ENCODE results near the gene PTPN4.

Gene PTPN4

GRCh38 chr2:119932809-119933208 lies 173.1 kb downstream of the PTPN4 start:
- no peak for TF ChIP-seq CTCF (IDR thresholded peaks at IDR 0.05; ENCODE audit: unreplicated experiment in 3 of 3)
- H3K27ac Mint-ChIP-seq, result no peak overlapping the region
- H3K9me3 Mint-ChIP-seq, result no peaks in the 10 kb centered on the region
- H3K4me1 Mint-ChIP-seq, result no peaks in the 10 kb centered on the region
- no peak overlapping the region for H3K4me3 Mint-ChIP-seq
- H3K36me3 Mint-ChIP-seq (ENCODE audit: low read depth), result peaks cover 37% of the 10 kb centered on the region
- no peaks in the 10 kb centered on the region for H3K27me3 Mint-ChIP-seq (ENCODE audit: low read depth)

GRCh38 chr2:119934319-119934718 lies 174.6 kb downstream of the PTPN4 start:
- no peak overlapping the region for H3K27ac Mint-ChIP-seq
- no peak for TF ChIP-seq CTCF (IDR thresholded peaks at IDR 0.05; ENCODE audit: unreplicated experiment in 3 of 3)

GRCh38 chr2:119937680-119938079 lies 178.0 kb downstream of the PTPN4 start:
- no peaks in the 10 kb centered on the region for H3K27me3 Mint-ChIP-seq (ENCODE audit: low read depth)
- H3K36me3 Mint-ChIP-seq (ENCODE audit: low read depth), result peaks cover 33% of the 10 kb centered on the region
- peaks cover 3% of the 10 kb centered on the region for H3K4me1 Mint-ChIP-seq
- H3K27ac Mint-ChIP-seq, result no peak overlapping the region
- H3K4me3 Mint-ChIP-seq, result no peak overlapping the region
- TF ChIP-seq CTCF (IDR thresholded peaks at IDR 0.05; ENCODE audit: unreplicated experiment in 3 of 3), result no peak
- no peaks in the 10 kb centered on the region for H3K9me3 Mint-ChIP-seq

More at GRCh38 chr2:119934319-119934718, 174.6 kb downstream of the PTPN4 start:
- Mint-ChIP-seq H3K27me3 (ENCODE audit: low read depth) (no peaks in the 10 kb centered on the region), H3K4me1 (no peaks in the 10 kb centered on the region), H3K36me3 (ENCODE audit: low read depth) (peaks cover 37% of the 10 kb centered on the region), H3K9me3 (no peaks in the 10 kb centered on the region), H3K4me3 (no peak overlapping the region)

GRCh38 chr2:119939915-119940314 lies 180.2 kb downstream of the PTPN4 start:
- H3K4me1 Mint-ChIP-seq, result peaks cover 5% of the 10 kb centered on the region
- H3K9me3 Mint-ChIP-seq, result no peaks in the 10 kb centered on the region
- no peak for TF ChIP-seq CTCF (IDR thresholded peaks at IDR 0.05; ENCODE audit: unreplicated experiment in 3 of 3)
- H3K4me3 Mint-ChIP-seq, result no peak overlapping the region
- peaks cover 31% of the 10 kb centered on the region for H3K36me3 Mint-ChIP-seq (ENCODE audit: low read depth)
- no peak overlapping the region for H3K27ac Mint-ChIP-seq
- H3K27me3 Mint-ChIP-seq (ENCODE audit: low read depth), result no peaks in the 10 kb centered on the region

- H3K36me3 Mint-ChIP-seq (ENCODE audit: low read depth), result peaks cover 23% of the 10 kb centered on the region
- no peak overlapping the region for H3K27ac Mint-ChIP-seq
- TF ChIP-seq CTCF (IDR thresholded peaks at IDR 0.05; ENCODE audit: unreplicated experiment in 3 of 3), result no peak
- H3K4me1 Mint-ChIP-seq, result peaks cover 5% of the 10 kb centered on the region
- H3K9me3 Mint-ChIP-seq, result no peaks in the 10 kb centered on the region
- H3K27me3 Mint-ChIP-seq (ENCODE audit: low read depth), result no peaks in the 10 kb centered on the region
- H3K4me3 Mint-ChIP-seq, result no peak overlapping the region
These were observed 181.1 kb downstream of the PTPN4 start for GRCh38 chr2:119940856-119941255.

- H3K4me1 Mint-ChIP-seq, result peaks cover 5% of the 10 kb centered on the region
- peaks cover 21% of the 10 kb centered on the region for H3K36me3 Mint-ChIP-seq (ENCODE audit: low read depth)
- H3K9me3 Mint-ChIP-seq, result no peaks in the 10 kb centered on the region
- no peak for TF ChIP-seq CTCF (IDR thresholded peaks at IDR 0.05; ENCODE audit: unreplicated experiment in 3 of 3)
- H3K27me3 Mint-ChIP-seq (ENCODE audit: low read depth), result no peaks in the 10 kb centered on the region
- no peak overlapping the region for H3K27ac Mint-ChIP-seq
- no peak overlapping the region for H3K4me3 Mint-ChIP-seq
These were observed 181.7 kb downstream of the PTPN4 start for GRCh38 chr2:119941388-119941787.
